IMR-90 (cell line): ENCODE measurements around the gene ARHGEF33. TPM values are rescaled to one million over a fixed set of nuclear protein-coding genes. Genes with fewer than 3 reads are reported as not detected.

Experiments
- ATAC-seq: fragments of 200-7000 bp; cut with Tn5 transposase; 2 replicates; pipeline ENCODE4 v1.9.1; 2020; ENCODE audit warnings: low read depth, mild to moderate bottlenecking, moderate library complexity
- BruUV-seq: library from RNA; stranded (reverse); fragments of 400-500 nt; replicated peaks from 2 replicates; lab custom pipeline; 2021; lab: Mats Ljungman, UMichigan
- CTCF ChIA-PET: fragments of 300-600 bp; formaldehyde crosslinking; extraction: SDS; loops from one replicate; lab custom pipeline; 2021; ENCODE audit warnings: antibody characterized with exemption; lab: Yijun Ruan, JAX
- POLR2A ChIA-PET: fragments of 300-600 bp; sonication (Branson Sonifier 250); formaldehyde crosslinking; loops from one replicate; lab custom pipeline; 2022; ENCODE audit warnings: antibody characterized with exemption; ENCODE audit not compliant: unreplicated experiment; lab: Charles Lee
- DNase-seq: peaks from one replicate; pipeline ENCODE4 v3.0.0; 2013
- H2AFZ ChIP-seq: replicated peaks from 2 replicates; pipeline ENCODE3; 2013; ENCODE audit warnings: low read length, mild to moderate bottlenecking; ENCODE audit not compliant: poor library complexity
- H2AK5ac ChIP-seq: 2 replicates; pipeline ENCODE4 v1.6.1; 2013; ENCODE audit warnings: low read depth, low read length, inconsistent platforms
- H2AK9ac ChIP-seq: replicated peaks from 2 replicates; pipeline ENCODE3; 2013; ENCODE audit warnings: mild to moderate bottlenecking, low read depth, low read length, moderate library complexity; ENCODE audit not compliant: poor library complexity
- H2BK120ac ChIP-seq: 2 replicates; pipeline ENCODE4 v1.6.1; 2013; ENCODE audit warnings: low read depth, low read length, inconsistent platforms
- H2BK15ac ChIP-seq: 3 replicates; pipeline ENCODE4 v1.6.1; 2013; ENCODE audit warnings: low read depth, low read length, inconsistent platforms
- H2BK20ac ChIP-seq: 2 replicates; pipeline ENCODE4 v1.6.1; 2013; ENCODE audit warnings: low read depth, mild to moderate bottlenecking, inconsistent platforms, low read length, moderate library complexity
- H2BK5ac ChIP-seq: 2 replicates; pipeline ENCODE4 v1.6.1; 2013; ENCODE audit warnings: mild to moderate bottlenecking, low read depth, low read length, inconsistent platforms; ENCODE audit not compliant: poor library complexity, severe bottlenecking
- H3K14ac ChIP-seq: replicated peaks from 2 replicates; pipeline ENCODE4 v1.6.1; 2013; ENCODE audit warnings: low read depth, low read length, inconsistent platforms
- H3K18ac ChIP-seq: 2 replicates; pipeline ENCODE4 v1.6.1; 2013; ENCODE audit warnings: low read depth, low read length, control low read depth
- H3K23ac ChIP-seq: 2 replicates; pipeline ENCODE4 v1.6.1; 2013; ENCODE audit warnings: low read depth, low read length, inconsistent platforms
- H3K27ac ChIP-seq: 2 replicates; pipeline ENCODE4 v1.5.1; 2013; ENCODE audit warnings: mild to moderate bottlenecking, control low read depth, low read length; ENCODE audit not compliant: insufficient read depth
- H3K27me3 ChIP-seq: 2 replicates; pipeline ENCODE4 v1.6.1; 2013; ENCODE audit warnings: low read length; ENCODE audit not compliant: control insufficient read depth, insufficient read depth
- H3K36me3 ChIP-seq: 2 replicates; pipeline ENCODE4 v1.6.1; 2013; ENCODE audit warnings: low read length, mixed read lengths; ENCODE audit not compliant: control insufficient read depth, insufficient read depth
- H3K4ac ChIP-seq: 2 replicates; pipeline ENCODE4 v1.6.1; 2013; ENCODE audit warnings: low read depth, low read length, inconsistent platforms
- H3K4me1 ChIP-seq: 2 replicates; pipeline ENCODE4 v1.6.1; 2013; ENCODE audit warnings: low read length, mixed read lengths; ENCODE audit not compliant: control insufficient read depth, insufficient read depth
- H3K4me2 ChIP-seq: 2 replicates; pipeline ENCODE4 v1.6.1; 2013; ENCODE audit warnings: low read depth, mild to moderate bottlenecking, control low read depth, low read length, moderate library complexity
- H3K4me3 ChIP-seq: 2 replicates; pipeline ENCODE4 v1.5.1; 2013; ENCODE audit warnings: low read depth, mild to moderate bottlenecking, control low read depth, low read length, moderate library complexity; ENCODE audit not compliant: insufficient read depth
- H3K56ac ChIP-seq: 2 replicates; pipeline ENCODE4 v1.6.1; 2013; ENCODE audit warnings: low read length, inconsistent platforms; ENCODE audit not compliant: insufficient read depth; ENCODE audit errors: extremely low read depth
- H3K79me1 ChIP-seq, 2 experiments: 2 replicates each; pipeline ENCODE4 v1.6.1; 2013; ENCODE audit warnings: low read length in 2 of 2, inconsistent platforms in 1 of 2, low read depth in 1 of 2
- H3K9ac ChIP-seq: 2 replicates; pipeline ENCODE4 v1.6.1; 2013; ENCODE audit warnings: low read depth, low read length, control low read depth
- H3K9me1 ChIP-seq: 2 replicates; pipeline ENCODE4 v1.6.1; 2013; ENCODE audit warnings: low read length, inconsistent platforms; ENCODE audit not compliant: insufficient read depth
- H3K9me3 ChIP-seq: 2 replicates; pipeline ENCODE4 v1.6.1; 2013; ENCODE audit warnings: low read length; ENCODE audit not compliant: control insufficient read depth, insufficient read depth
- H4K20me1 ChIP-seq: 2 replicates; pipeline ENCODE4 v1.6.1; 2013; ENCODE audit warnings: low read length, inconsistent platforms; ENCODE audit not compliant: insufficient read depth
- H4K5ac ChIP-seq: 2 replicates; pipeline ENCODE4 v1.6.1; 2013; ENCODE audit warnings: mild to moderate bottlenecking, low read depth, low read length, control low read depth
- H4K8ac ChIP-seq, 2 experiments: 2 replicates each; pipeline ENCODE4 v1.6.1; 2013; ENCODE audit warnings: low read depth in 2 of 2, low read length in 2 of 2, control low read depth in 1 of 2, inconsistent platforms in 1 of 2
- H4K91ac ChIP-seq: 2 replicates; pipeline ENCODE4 v1.6.1; 2013; ENCODE audit warnings: low read depth, low read length, inconsistent platforms; ENCODE audit not compliant: insufficient read depth
- BHLHE40 ChIP-seq: fragments of 150-350 bp; IDR thresholded peaks from 2 replicates; pipeline ENCODE4 v1.6.1; 2016; ENCODE audit warnings: mild to moderate bottlenecking, low read depth, low read length
- MXI1 ChIP-seq: IDR thresholded peaks from 2 replicates; pipeline ENCODE4 v1.6.1; 2012; ENCODE audit warnings: low read depth, mild to moderate bottlenecking, low read length, moderate library complexity, borderline replicate concordance
- dilution Hi-C: fragments of 300-500 bp; cut with HindIII; formaldehyde crosslinking; loops from one replicate; pipeline ENCODE4 v1.14.3; 2018; ENCODE audit warnings: low sequenced_read_pairs; ENCODE audit not compliant: unreplicated experiment
- in situ Hi-C: fragments of 300-500 bp; cut with MboI; formaldehyde crosslinking; loops from 3 replicates; pipeline ENCODE4 v1.14.3; 2019; ENCODE audit warnings: low sequenced_read_pairs, inconsistent platforms, mixed read lengths
- intact Hi-C: fragments of 100-400 bp; cut with micrococcal nuclease; formaldehyde crosslinking; loops from 2 replicates; pipeline ENCODE4 v1.10.0; 2022
- polyA plus RNA-seq, 3 experiments: library from polyadenylated mRNA; depleted of rRNA; stranded (reverse); fragments of >200 nt; gene quantifications; 2 replicates each; pipeline ENCODE4 v1.2.3, GENCODE V29; 2012; ENCODE audit warnings: low replicate concordance in 1 of 3
- total RNA-seq: library from RNA; depleted of rRNA; stranded (reverse); fragments of >200 nt; gene quantifications from 2 replicates; pipeline ENCODE4 v1.2.3, GENCODE V29; 2012
- TF ChIP-seq, protein P1 (sequence below): fragments of 150-350 bp; IDR thresholded peaks from 2 replicates; pipeline ENCODE4 v1.6.1; 2017; ENCODE audit warnings: mild to moderate bottlenecking, antibody characterized with exemption, low read length, low read depth
- TF ChIP-seq, protein P2 (sequence below): conservative IDR thresholded peaks from 2 replicates; pipeline ENCODE4 v1.5.1; 2012; ENCODE audit warnings: mild to moderate bottlenecking, low read depth, low read length, improper control_type of control experiment

ARHGEF33 gene
- total and polyA plus RNA-seq, 2 of the 4 experiments (the other 2 are of a cell fraction), result 0.18 to 0.21 TPM

DNA sequence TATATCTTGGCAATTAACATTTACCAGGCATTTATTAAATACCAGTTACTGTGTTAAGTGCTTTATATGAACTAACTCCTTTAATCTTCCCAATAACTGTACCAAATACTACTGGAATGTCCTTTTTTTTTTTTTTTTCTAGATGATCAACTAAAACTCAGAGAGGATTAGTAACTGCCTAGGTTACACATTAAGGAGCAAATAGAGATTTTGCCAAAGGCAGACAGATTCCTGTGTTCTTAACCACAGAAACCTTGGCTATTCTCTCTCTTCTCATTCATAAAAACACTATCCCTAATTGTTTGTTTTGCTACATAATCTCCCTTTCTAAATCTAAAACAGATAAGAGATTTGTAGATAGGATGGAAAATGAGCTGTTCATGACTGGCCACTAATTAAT is 27.2 kb upstream of the ARHGEF33 start:
- Histone ChIP-seq H4K20me1 (no peaks in the 10 kb centered on the region), H3K4me2 (no peak overlapping the region), H4K8ac (no peak overlapping the region), H2BK20ac (no peak overlapping the region), H3K18ac (no peak overlapping the region), H3K4me1 (0 out of 2 replicates have a peak, but pooled peaks cover 1% of the 10 kb centered on the region), H4K5ac (no peak overlapping the region), H3K79me1 (peaks cover 3 to 8% of the 10 kb centered on the region in 2 experiments), H3K4ac (no peak overlapping the region), H3K56ac (no peak overlapping the region), H3K36me3 (peaks cover 17% of the 10 kb centered on the region), H2AK9ac (no peak overlapping the region), H3K23ac (no peak overlapping the region), H2AFZ (no peak overlapping the region), H3K9ac (no peak overlapping the region), H3K14ac (no peak overlapping the region), H3K27me3 (no peaks in the 10 kb centered on the region), H2AK5ac (no peak overlapping the region), H3K9me3 (no peaks in the 10 kb centered on the region), H4K91ac (no peak overlapping the region), H3K9me1 (no peaks in the 10 kb centered on the region), H2BK5ac (no peak overlapping the region), H3K4me3 (no peak overlapping the region), H3K27ac (no peak overlapping the region), H2BK15ac (no peak overlapping the region), H2BK120ac (no peak overlapping the region)
- in situ Hi-C loops (no loop called here), intact Hi-C loops (no loop called here), dilution Hi-C loops (no loop called here)
- CTCF ChIA-PET, result no interaction called here
- POLR2A ChIA-PET, result no interaction called here
- TF ChIP-seq, protein P1, sequence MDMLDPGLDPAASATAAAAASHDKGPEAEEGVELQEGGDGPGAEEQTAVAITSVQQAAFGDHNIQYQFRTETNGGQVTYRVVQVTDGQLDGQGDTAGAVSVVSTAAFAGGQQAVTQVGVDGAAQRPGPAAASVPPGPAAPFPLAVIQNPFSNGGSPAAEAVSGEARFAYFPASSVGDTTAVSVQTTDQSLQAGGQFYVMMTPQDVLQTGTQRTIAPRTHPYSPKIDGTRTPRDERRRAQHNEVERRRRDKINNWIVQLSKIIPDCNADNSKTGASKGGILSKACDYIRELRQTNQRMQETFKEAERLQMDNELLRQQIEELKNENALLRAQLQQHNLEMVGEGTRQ, result no peak
- TF ChIP-seq MXI1 (no peak), BHLHE40 (no peak)
- TF ChIP-seq, protein P2, sequence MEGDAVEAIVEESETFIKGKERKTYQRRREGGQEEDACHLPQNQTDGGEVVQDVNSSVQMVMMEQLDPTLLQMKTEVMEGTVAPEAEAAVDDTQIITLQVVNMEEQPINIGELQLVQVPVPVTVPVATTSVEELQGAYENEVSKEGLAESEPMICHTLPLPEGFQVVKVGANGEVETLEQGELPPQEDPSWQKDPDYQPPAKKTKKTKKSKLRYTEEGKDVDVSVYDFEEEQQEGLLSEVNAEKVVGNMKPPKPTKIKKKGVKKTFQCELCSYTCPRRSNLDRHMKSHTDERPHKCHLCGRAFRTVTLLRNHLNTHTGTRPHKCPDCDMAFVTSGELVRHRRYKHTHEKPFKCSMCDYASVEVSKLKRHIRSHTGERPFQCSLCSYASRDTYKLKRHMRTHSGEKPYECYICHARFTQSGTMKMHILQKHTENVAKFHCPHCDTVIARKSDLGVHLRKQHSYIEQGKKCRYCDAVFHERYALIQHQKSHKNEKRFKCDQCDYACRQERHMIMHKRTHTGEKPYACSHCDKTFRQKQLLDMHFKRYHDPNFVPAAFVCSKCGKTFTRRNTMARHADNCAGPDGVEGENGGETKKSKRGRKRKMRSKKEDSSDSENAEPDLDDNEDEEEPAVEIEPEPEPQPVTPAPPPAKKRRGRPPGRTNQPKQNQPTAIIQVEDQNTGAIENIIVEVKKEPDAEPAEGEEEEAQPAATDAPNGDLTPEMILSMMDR, result no peak
- BruUV-seq, result no TSS peak
- no peak for DNase-seq
- ATAC-seq, result no peak
